T-cell (primary cell): Measurements from ENCODE around the gene ABLIM1. TPM values are rescaled to one million over a fixed set of nuclear protein-coding genes. Genes with fewer than 3 reads are reported as not detected.

Source experiments
- ATAC-seq, 4 experiments: fragments of 200-7000 bp in 3 of 4; fragments of 150-1000 bp in 1 of 4; cut with Tn5 transposase; replicated peaks in 1 of 4; 1 replicate in 3 of 4; 2 replicates in 1 of 4; pipeline ENCODE4 v1.10.0; 2021; ENCODE audit warnings: moderate library complexity in 3 of 4, mild to moderate bottlenecking in 2 of 4, moderate number of reproducible peaks in 1 of 4
- CTCF ChIA-PET, 2 donors: fragments of 300-600 bp; sonication (Branson Sonifier 250); formaldehyde crosslinking; loops; one replicate each; lab custom pipeline; 2022; ENCODE audit warnings: antibody characterized with exemption in 2 of 2; lab: Charles Lee
- POLR2A ChIA-PET, 2 donors: fragments of 300-600 bp; sonication (Branson Sonifier 250); formaldehyde crosslinking; loops; one replicate each; lab custom pipeline; 2022; ENCODE audit warnings: antibody characterized with exemption in 2 of 2; lab: Charles Lee
- DNase-seq, 35 experiments: peaks; one replicate each; pipeline versions ENCODE4 v3.0.0 to v3.0.0-alpha.2; 2013 to 2023
- H3K27ac ChIP-seq: one replicate; pipeline ENCODE4 v1.5.1; 2013; ENCODE audit warnings: low read length
- H3K27me3 ChIP-seq, 2 experiments: replicated peaks in 1 of 2; 1 replicate in 1 of 2; 2 replicates in 1 of 2; pipeline versions ENCODE4 v1.6.1 to v1.7.0; 2013; ENCODE audit warnings: low read length in 1 of 2, mixed read lengths in 1 of 2; ENCODE audit not compliant: control insufficient read depth in 2 of 2, insufficient read depth in 2 of 2; ENCODE audit errors: extremely low read depth in 1 of 2
- H3K36me3 ChIP-seq, 2 donors: 1 replicate in 1 of 2; 2 replicates in 1 of 2; pipeline versions ENCODE4 v1.6.1 to v1.7.0; 2013; ENCODE audit warnings: low read length in 1 of 2; ENCODE audit not compliant: control insufficient read depth in 2 of 2, insufficient read depth in 1 of 2; ENCODE audit errors: extremely low read depth in 1 of 2
- H3K4me1 ChIP-seq, 2 experiments: 1 replicate in 1 of 2; 2 replicates in 1 of 2; pipeline versions ENCODE4 v1.6.1 to v1.7.0; 2013; ENCODE audit warnings: low read length in 2 of 2, mixed read lengths in 1 of 2; ENCODE audit not compliant: insufficient read depth in 2 of 2, control insufficient read depth in 1 of 2; ENCODE audit errors: extremely low read depth in 1 of 2
- H3K4me3 ChIP-seq, 2 donors: 1 replicate in 1 of 2; 2 replicates in 1 of 2; pipeline versions ENCODE4 v1.5.1 to v1.7.0; 2013; ENCODE audit warnings: mild to moderate bottlenecking in 2 of 2, low read length in 1 of 2, moderate library complexity in 1 of 2; ENCODE audit not compliant: control insufficient read depth in 1 of 2; ENCODE audit errors: extremely low read depth in 1 of 2
- H3K9me3 ChIP-seq: 2 replicates; pipeline ENCODE4 v1.7.0; 2013
- H3K27ac Mint-ChIP-seq, 2 donors: one replicate each; pipeline ENCODE4 v1.8.0; 2020 to 2021; ENCODE audit warnings: mild to moderate bottlenecking in 2 of 2, mixed read lengths in 2 of 2
- H3K27me3 Mint-ChIP-seq, 2 donors: one replicate each; pipeline ENCODE4 v1.8.0; 2021 to 2022; ENCODE audit warnings: mixed read lengths in 2 of 2
- H3K36me3 Mint-ChIP-seq: one replicate; pipeline ENCODE4 v1.8.0; 2021; ENCODE audit warnings: mixed read lengths
- H3K4me1 Mint-ChIP-seq, 3 donors: one replicate each; pipeline ENCODE4 v1.8.0; 2020 to 2022; ENCODE audit warnings: mixed read lengths in 3 of 3, mild to moderate bottlenecking in 1 of 3
- H3K4me3 Mint-ChIP-seq, 3 donors: one replicate each; pipeline ENCODE4 v1.8.0; 2020 to 2022; ENCODE audit warnings: mild to moderate bottlenecking in 3 of 3, mixed read lengths in 3 of 3, moderate library complexity in 3 of 3
- H3K9me3 Mint-ChIP-seq, 3 donors: one replicate each; pipeline ENCODE4 v1.8.0; 2020 to 2022; ENCODE audit warnings: mixed read lengths in 3 of 3
- WGBS: methylation state at CpG from one replicate; pipeline ENCODE4 v1.1.5; 2013; ENCODE audit warnings: missing lambda C conversion rate; ENCODE audit not compliant: insufficient coverage; 5-methylcytosine and 5-hydroxymethylcytosine counted together
- total RNA-seq, 35 experiments: library from RNA in 6 of 35; stranded (reverse) in 6 of 35; fragments of 120-200 nt in 1 of 35; gene quantifications; one replicate each; pipeline versions ENCODE4 v1.2.1 to v1.2.4 and lab custom pipeline; 2013 to 2026

Gene ABLIM1
- total RNA-seq, 5 donors from 2014 or later (not counting 1 experiment from before 2014, with no cell fraction given): 212 to 311 (median 266) TPM

DNA sequence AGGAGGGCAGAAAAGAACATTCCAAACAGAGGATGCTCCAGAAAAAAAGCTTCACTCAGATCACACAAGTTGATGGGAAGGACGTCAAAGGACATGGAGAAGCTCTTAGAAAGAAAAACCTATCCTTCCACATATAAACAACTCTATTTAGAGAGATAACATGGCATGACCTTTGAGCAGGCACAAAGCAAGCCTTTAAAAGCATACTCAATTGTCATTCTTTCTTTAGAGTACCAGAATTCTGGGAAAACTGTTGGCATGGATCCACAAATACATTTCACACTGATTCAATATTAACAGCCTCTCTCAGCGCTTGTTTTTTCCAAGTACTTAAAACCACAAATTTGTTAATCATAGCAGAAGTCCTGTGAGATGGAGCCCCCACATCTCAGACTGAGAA is 7.3 kb upstream of the ABLIM1 start:
- ATAC-seq (no peak), DNase-seq (no peak)
- Histone ChIP-seq H3K4me3 (no peak overlapping the region), H3K27ac (no peak overlapping the region), H3K36me3 (no peaks in the 10 kb centered on the region), H3K9me3 (no peaks in the 10 kb centered on the region), H3K27me3 (no peaks in the 10 kb centered on the region), H3K4me1 (no peaks in the 10 kb centered on the region)
- POLR2A ChIA-PET: no interaction called here
- H3K27ac Mint-ChIP-seq: no peak overlapping the region
- H3K9me3 Mint-ChIP-seq: peaks cover 0 to 7% (median 0%) of the 10 kb centered on the region in 3 donors
- CTCF ChIA-PET: interaction anchor here in 1 of 2 donors (0.9 kb wide), 1 partner anchor 111 kb away, joined by 3 read pairs; no protein-coding TSS in a partner anchor
- 83% methylated on average over 1 of the region's 2 CpGs for WGBS
- H3K27me3 Mint-ChIP-seq: peaks cover 1 to 7% of the 10 kb centered on the region in 2 donors
- H3K4me3 Mint-ChIP-seq: no peak overlapping the region
- H3K4me1 Mint-ChIP-seq: no peaks in the 10 kb centered on the region
- H3K36me3 Mint-ChIP-seq: no peaks in the 10 kb centered on the region

GRCh38 chr10:114664127-114664526 is 6.1 kb upstream of the ABLIM1 start:
- CTCF ChIA-PET: no interaction called here
- Mint-ChIP-seq H3K36me3 (no peaks in the 10 kb centered on the region), H3K27ac (no peak overlapping the region), H3K4me3 (no peak overlapping the region), H3K9me3 (peaks cover 0 to 7% (median 0%) of the 10 kb centered on the region in 3 donors), H3K4me1 (no peaks in the 10 kb centered on the region), H3K27me3 (peaks cover 1 to 7% of the 10 kb centered on the region in 2 donors)
- no peaks in the 10 kb centered on the region for H3K36me3 ChIP-seq
- POLR2A ChIA-PET: no interaction called here
- no peaks in the 10 kb centered on the region for H3K4me1 ChIP-seq
- H3K27me3 ChIP-seq: no peaks in the 10 kb centered on the region
- DNase-seq (no peak), ATAC-seq (no peak)
- H3K27ac ChIP-seq: no peak overlapping the region
- no peaks in the 10 kb centered on the region for H3K9me3 ChIP-seq
- H3K4me3 ChIP-seq: no peak overlapping the region
- 51% methylated on average over 2 of the region's 4 CpGs for WGBS

- Histone ChIP-seq H3K4me3 (no peak overlapping the region), H3K27me3 (no peaks in the 10 kb centered on the region), H3K9me3 (no peaks in the 10 kb centered on the region), H3K27ac (no peak overlapping the region), H3K4me1 (no peaks in the 10 kb centered on the region), H3K36me3 (no peaks in the 10 kb centered on the region)
- DNase-seq (no peak), ATAC-seq (no peak)
- WGBS: 85% methylated on average over 5 of the region's 8 CpGs
- Mint-ChIP-seq H3K4me3 (no peak overlapping the region), H3K27ac (no peak overlapping the region), H3K4me1 (no peaks in the 10 kb centered on the region), H3K9me3 (peaks cover 0 to 7% (median 0%) of the 10 kb centered on the region in 3 donors), H3K27me3 (peaks cover 1 to 7% of the 10 kb centered on the region in 2 donors), H3K36me3 (no peaks in the 10 kb centered on the region)
- POLR2A ChIA-PET: no interaction called here
- CTCF ChIA-PET: no interaction called here
These were observed 5.6 kb upstream of the ABLIM1 start for GRCh38 chr10:114663626-114664025.

DNA sequence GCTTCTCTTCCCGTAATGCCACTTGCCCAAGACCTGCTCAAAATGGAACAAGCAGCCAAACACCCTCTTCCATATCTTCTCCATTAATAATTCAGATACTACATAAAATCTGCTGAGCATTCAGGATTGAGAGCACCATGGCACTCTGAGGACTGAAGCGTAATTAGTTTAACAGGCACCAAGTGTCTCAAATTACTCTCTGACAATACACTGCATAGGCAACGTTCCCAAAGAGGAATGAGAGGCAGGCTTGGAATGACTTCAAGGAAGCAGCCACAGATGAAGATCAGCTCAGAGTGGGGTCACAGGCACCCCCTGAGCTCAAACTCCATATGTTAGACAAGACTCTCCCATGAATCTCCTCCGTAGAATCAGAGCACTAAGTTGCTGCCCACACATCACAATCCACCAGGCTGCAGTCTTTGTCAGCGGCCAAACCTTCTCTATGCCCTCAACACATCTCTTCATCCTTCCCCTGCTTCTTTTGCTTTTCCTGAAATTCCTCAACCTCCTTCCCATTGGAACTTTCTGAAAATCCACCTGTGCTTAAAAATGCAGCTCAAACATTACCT is 4.7 kb upstream of the ABLIM1 start:
- 84% methylated on average over 3 of the region's 5 CpGs for WGBS
- Mint-ChIP-seq H3K27ac (no peak overlapping the region), H3K27me3 (peaks cover 1 to 3% of the 10 kb centered on the region in 2 donors), H3K36me3 (no peaks in the 10 kb centered on the region), H3K4me1 (no peaks in the 10 kb centered on the region), H3K4me3 (no peak overlapping the region), H3K9me3 (peaks cover 0 to 4% (median 0%) of the 10 kb centered on the region in 3 donors)
- Histone ChIP-seq H3K27ac (no peak overlapping the region), H3K9me3 (no peaks in the 10 kb centered on the region), H3K36me3 (no peaks in the 10 kb centered on the region), H3K4me1 (no peaks in the 10 kb centered on the region), H3K4me3 (no peak overlapping the region), H3K27me3 (no peaks in the 10 kb centered on the region)
- POLR2A ChIA-PET: interaction anchor here in 1 of 2 donors (0.7 kb wide), 1 partner anchor 1812 kb away, joined by 3 read pairs; no protein-coding TSS in a partner anchor
- CTCF ChIA-PET: no interaction called here
- no peak for ATAC-seq
- no peak for DNase-seq

GRCh38 chr10:114661212-114661880 is 3.3 kb upstream of the ABLIM1 start:
- H3K27me3 ChIP-seq: no peaks in the 10 kb centered on the region
- H3K36me3 Mint-ChIP-seq: no peaks in the 10 kb centered on the region
- H3K9me3 Mint-ChIP-seq: no peaks in the 10 kb centered on the region
- no peaks in the 10 kb centered on the region for H3K4me1 Mint-ChIP-seq
- no peak overlapping the region for H3K27ac ChIP-seq
- no peak overlapping the region for H3K4me3 Mint-ChIP-seq
- no peak overlapping the region for H3K4me3 ChIP-seq
- CTCF ChIA-PET: interaction anchor here in 1 of 2 donors (0.8 kb wide), 1 partner anchor 43 kb away, joined by 3 read pairs; no protein-coding TSS in a partner anchor
- DNase-seq (no peak), ATAC-seq (no peak)
- POLR2A ChIA-PET: no interaction called here
- no peaks in the 10 kb centered on the region for H3K36me3 ChIP-seq
- H3K9me3 ChIP-seq: no peaks in the 10 kb centered on the region
- H3K27me3 Mint-ChIP-seq: peaks cover 0 to 1% of the 10 kb centered on the region in 2 donors
- no peaks in the 10 kb centered on the region for H3K4me1 ChIP-seq
- WGBS: no CpG with 5 or more reads among the region's 3 CpGs
- no peak overlapping the region for H3K27ac Mint-ChIP-seq

- no peaks in the 10 kb centered on the region for H3K27me3 Mint-ChIP-seq
- no peaks in the 10 kb centered on the region for H3K9me3 ChIP-seq
- no peak overlapping the region for H3K4me3 ChIP-seq
- no peaks in the 10 kb centered on the region for H3K27me3 ChIP-seq
- ChIA-PET CTCF (interaction anchor here in 1 of 2 donors (1.1 kb wide), 1 partner anchor 184 kb away, joined by 3 read pairs; no protein-coding TSS in a partner anchor), POLR2A (interaction anchor here in 1 of 2 donors (0.5 kb wide), 1 partner anchor 1630 kb away, joined by 4 read pairs; no protein-coding TSS in a partner anchor)
- no peak overlapping the region for H3K27ac ChIP-seq
- H3K9me3 Mint-ChIP-seq: no peaks in the 10 kb centered on the region
- H3K4me3 Mint-ChIP-seq: no peak overlapping the region
- no peaks in the 10 kb centered on the region for H3K36me3 ChIP-seq
- no peaks in the 10 kb centered on the region for H3K36me3 Mint-ChIP-seq
- 100% methylated on average over 3 of the region's 7 CpGs for WGBS
- H3K4me1 Mint-ChIP-seq: no peaks in the 10 kb centered on the region
- H3K27ac Mint-ChIP-seq: no peak overlapping the region
- DNase-seq (no peak), ATAC-seq (no peak)
- H3K4me1 ChIP-seq: no peaks in the 10 kb centered on the region
These were observed 2.4 kb downstream of the ABLIM1 start for GRCh38 chr10:114655671-114656070.
